WTC11 (cell line): Measurements from ENCODE around the gene CUTC.

Experiments
- JUN ChIP-seq: sonication (generic); formaldehyde crosslinking; IDR thresholded peaks from 2 replicates; pipeline ENCODE4 v1.8.0; 2023; ENCODE audit warnings: mild to moderate bottlenecking, missing genetic modification reagents
- NR3C1 ChIP-seq: sonication (generic); formaldehyde crosslinking; conservative IDR thresholded peaks from 2 replicates; pipeline ENCODE4 v1.8.1; 2023; ENCODE audit warnings: low read depth, mild to moderate bottlenecking, missing genetic modification reagents
- TF ChIP-seq, protein P1 (sequence below): sonication (generic); formaldehyde crosslinking; IDR thresholded peaks from 2 replicates; pipeline ENCODE4 v1.8.0; 2022; ENCODE audit warnings: mild to moderate bottlenecking, missing genetic modification reagents
- TF ChIP-seq, protein P2 (sequence below): fragments of 250-450 bp; sonication (Bioruptor Pico); conservative IDR thresholded peaks from 2 replicates; pipeline ENCODE4 v1.9.0; 2021; ENCODE audit warnings: mild to moderate bottlenecking
- TF ChIP-seq, protein P3 (sequence below): fragments of 200-600 bp; IDR thresholded peaks from 2 replicates; pipeline ENCODE4 v1.8.0; 2022; ENCODE audit warnings: antibody characterized with exemption
- TF ChIP-seq, protein P4 (sequence below): sonication (generic); formaldehyde crosslinking; IDR thresholded peaks from 2 replicates; pipeline ENCODE4 v1.8.1; 2023; ENCODE audit warnings: mild to moderate bottlenecking, missing genetic modification reagents
- TF ChIP-seq, protein P5 (sequence below): sonication (generic); formaldehyde crosslinking; IDR thresholded peaks from 2 replicates; pipeline ENCODE4 v1.8.1; 2023; ENCODE audit warnings: mild to moderate bottlenecking, missing genetic modification reagents, moderate library complexity

DNA sequence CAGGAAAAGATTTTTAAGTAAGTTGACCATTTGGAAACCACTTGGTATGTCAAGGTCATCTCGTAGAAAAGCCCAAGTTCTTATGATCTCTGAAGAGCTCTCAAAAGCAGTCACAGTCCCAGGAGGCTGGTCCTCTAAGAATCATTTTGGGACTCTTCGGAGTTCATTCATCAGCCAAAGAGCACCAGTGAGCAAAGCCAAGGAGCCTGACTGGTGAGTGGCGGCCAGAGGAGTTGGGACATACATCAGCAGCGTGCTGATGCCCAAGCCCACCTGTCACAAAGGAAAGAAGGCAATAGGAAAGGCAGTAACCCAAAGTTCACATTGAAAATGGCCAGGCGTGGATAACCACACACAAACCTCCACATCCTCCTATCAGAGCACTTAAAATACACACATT is 17.6 kb upstream of the CUTC start:
- TF ChIP-seq JUN, result no peak
- TF ChIP-seq, protein P1, sequence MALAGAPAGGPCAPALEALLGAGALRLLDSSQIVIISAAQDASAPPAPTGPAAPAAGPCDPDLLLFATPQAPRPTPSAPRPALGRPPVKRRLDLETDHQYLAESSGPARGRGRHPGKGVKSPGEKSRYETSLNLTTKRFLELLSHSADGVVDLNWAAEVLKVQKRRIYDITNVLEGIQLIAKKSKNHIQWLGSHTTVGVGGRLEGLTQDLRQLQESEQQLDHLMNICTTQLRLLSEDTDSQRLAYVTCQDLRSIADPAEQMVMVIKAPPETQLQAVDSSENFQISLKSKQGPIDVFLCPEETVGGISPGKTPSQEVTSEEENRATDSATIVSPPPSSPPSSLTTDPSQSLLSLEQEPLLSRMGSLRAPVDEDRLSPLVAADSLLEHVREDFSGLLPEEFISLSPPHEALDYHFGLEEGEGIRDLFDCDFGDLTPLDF (CRISPR knock-in tag), result no peak
- TF ChIP-seq, protein P2, sequence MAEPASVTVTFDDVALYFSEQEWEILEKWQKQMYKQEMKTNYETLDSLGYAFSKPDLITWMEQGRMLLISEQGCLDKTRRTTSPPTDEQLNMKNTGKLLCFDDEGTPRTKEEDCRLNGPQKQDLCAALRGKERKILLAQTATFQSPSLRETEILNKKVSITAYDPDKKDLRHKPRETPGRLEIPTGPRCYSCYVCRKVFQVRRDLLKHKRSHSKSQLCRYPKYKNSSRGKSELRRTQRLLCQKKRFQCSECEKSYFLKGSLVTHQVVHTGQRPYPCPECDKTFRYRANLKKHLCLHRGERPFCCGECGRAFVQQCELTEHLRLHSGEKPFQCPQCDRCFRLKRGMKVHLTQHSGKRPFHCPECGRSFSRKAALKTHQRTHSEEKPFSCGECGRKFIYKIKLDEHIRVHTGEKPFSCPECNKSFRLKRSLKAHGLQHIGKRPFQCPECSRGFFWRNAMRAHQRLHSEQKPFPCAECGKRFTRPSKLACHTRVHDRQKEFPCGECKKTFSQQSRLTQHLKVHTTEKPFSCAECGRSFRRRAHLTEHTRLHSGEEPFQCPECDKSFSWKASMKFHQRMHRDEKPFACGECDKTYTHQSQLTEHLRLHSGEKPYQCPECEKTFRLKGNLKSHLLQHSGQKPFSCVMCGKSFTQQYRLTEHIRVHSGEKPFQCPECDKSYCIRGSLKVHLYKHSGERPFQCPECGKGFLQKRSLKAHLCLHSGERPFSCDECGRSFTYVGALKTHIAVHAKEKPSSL, result no peak
- TF ChIP-seq, protein P3, sequence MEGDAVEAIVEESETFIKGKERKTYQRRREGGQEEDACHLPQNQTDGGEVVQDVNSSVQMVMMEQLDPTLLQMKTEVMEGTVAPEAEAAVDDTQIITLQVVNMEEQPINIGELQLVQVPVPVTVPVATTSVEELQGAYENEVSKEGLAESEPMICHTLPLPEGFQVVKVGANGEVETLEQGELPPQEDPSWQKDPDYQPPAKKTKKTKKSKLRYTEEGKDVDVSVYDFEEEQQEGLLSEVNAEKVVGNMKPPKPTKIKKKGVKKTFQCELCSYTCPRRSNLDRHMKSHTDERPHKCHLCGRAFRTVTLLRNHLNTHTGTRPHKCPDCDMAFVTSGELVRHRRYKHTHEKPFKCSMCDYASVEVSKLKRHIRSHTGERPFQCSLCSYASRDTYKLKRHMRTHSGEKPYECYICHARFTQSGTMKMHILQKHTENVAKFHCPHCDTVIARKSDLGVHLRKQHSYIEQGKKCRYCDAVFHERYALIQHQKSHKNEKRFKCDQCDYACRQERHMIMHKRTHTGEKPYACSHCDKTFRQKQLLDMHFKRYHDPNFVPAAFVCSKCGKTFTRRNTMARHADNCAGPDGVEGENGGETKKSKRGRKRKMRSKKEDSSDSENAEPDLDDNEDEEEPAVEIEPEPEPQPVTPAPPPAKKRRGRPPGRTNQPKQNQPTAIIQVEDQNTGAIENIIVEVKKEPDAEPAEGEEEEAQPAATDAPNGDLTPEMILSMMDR, result no peak
- no peak for TF ChIP-seq NR3C1
- TF ChIP-seq, protein P4, sequence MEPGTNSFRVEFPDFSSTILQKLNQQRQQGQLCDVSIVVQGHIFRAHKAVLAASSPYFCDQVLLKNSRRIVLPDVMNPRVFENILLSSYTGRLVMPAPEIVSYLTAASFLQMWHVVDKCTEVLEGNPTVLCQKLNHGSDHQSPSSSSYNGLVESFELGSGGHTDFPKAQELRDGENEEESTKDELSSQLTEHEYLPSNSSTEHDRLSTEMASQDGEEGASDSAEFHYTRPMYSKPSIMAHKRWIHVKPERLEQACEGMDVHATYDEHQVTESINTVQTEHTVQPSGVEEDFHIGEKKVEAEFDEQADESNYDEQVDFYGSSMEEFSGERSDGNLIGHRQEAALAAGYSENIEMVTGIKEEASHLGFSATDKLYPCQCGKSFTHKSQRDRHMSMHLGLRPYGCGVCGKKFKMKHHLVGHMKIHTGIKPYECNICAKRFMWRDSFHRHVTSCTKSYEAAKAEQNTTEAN (CRISPR knock-in tag), result no peak
- TF ChIP-seq, protein P5, sequence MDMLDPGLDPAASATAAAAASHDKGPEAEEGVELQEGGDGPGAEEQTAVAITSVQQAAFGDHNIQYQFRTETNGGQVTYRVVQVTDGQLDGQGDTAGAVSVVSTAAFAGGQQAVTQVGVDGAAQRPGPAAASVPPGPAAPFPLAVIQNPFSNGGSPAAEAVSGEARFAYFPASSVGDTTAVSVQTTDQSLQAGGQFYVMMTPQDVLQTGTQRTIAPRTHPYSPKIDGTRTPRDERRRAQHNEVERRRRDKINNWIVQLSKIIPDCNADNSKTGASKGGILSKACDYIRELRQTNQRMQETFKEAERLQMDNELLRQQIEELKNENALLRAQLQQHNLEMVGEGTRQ (CRISPR knock-in tag), result no peak
